GM19452 (cell line): ENCODE measurements around the gene SSR4.

Source experiments
- ATAC-seq: cut with Tn5 transposase; IDR thresholded peaks from one replicate; pipeline ENCODE4 v1.9.1; 2021; ENCODE audit not compliant: unreplicated experiment

Gene SSR4

DNA sequence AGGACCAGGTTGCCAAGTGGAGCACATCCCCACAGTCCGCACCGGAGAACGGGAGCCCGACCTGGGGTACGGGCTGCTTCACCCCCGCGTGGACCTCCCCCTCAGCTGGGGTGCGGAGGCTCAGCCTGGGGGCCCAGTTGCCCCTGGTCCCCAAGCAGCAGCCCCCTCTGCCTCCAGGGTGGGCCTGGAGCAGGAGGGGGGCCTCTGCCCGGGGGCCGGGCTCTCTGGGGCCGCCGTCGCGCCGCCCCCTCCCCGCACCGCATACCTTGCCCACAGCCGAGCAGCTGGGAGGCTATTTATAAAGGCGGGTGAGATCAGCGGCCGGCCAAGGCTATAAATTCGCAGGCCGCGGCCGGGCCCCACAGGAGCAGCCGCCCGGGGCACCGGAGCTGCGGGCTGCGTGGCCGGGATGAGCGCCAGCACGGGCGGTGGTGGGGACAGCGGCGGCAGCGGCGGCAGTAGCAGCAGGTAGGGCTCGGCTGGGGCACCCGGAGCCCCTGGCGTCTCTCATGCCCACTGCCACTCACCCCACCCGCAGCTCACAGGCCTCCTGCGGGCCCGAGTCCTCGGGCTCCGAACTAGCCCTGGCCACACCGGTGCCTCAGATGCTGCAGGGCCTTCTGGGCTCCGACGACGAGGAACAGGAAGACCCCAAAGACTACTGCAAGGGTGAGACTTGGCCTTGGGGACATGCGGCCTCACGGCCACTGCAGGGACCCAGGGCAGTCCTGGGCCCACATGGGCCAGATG lies 13.6 kb upstream of the SSR4 start, which contains the start of gene SRPK3:
TSS of gene SRPK3 (plus strand) at position 364 of the 750 bp plus-strand sequence. CDS start at position 410, 46 bp downstream.
- ATAC-seq = no peak

GRCh38 chrX:153781428-153782047 lies 12.9 kb upstream of the SSR4 start:
- ATAC-seq = no peak

GRCh38 chrX:153782313-153782712 lies 12.2 kb upstream of the SSR4 start:
- no peak for ATAC-seq

GRCh38 chrX:153782871-153783270 lies 11.6 kb upstream of the SSR4 start:
- ATAC-seq = no peak

DNA sequence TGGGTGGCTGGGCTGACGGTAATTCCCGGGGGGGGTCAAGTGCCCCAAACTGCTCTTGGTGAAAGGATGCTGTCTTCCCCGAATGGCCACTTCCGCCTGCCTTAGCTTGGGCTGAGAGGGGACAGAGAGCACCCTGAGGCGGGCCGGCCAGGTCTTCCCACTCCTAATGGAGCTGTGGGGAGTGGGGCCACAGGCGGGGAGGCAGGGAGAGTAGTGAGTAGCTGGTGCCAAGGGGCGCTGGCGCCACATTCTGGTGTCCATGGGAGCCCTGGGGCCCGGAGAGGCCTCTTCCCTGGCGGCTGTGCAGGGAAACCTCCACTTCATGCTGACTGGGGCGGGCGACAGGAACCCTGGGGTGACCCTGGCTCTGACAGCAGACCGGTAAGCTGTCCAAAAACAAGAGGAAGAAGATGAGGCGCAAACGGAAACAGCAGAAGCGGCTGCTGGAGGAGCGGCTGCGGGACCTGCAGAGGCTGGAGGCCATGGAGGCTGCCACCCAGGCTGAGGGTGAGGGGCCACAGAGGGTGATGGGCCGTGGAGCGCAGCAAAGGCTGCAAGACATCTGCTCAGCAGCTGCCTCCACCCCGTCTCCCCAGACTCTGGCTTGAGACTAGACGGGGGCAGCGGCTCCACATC lies 11.0 kb upstream of the SSR4 start:
- ATAC-seq = no peak

GRCh38 chrX:153784325-153784967 lies 10.0 kb upstream of the SSR4 start:
- ATAC-seq = no peak

DNA sequence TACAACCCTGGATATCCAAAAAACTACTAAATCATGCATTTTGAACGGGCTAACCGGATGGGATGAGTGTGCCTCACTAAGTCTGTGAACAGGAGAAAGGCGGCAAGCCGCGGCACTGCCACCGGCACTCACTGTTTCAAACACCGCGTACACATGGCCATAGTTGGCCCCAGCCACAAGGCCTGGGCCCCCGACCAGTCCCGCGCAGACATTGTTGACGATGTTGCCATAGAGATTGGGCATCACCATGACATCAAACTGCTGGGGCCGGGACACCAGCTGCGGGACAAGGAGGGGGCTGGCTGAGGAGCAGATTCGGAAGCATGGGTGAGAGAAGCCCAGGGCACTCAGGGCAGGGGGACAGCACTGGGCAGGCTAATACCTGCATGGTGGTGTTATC lies 7.8 kb upstream of the SSR4 start:
- no peak for ATAC-seq

GRCh38 chrX:153789654-153790053 lies 4.8 kb upstream of the SSR4 start:
- ATAC-seq = no peak

DNA sequence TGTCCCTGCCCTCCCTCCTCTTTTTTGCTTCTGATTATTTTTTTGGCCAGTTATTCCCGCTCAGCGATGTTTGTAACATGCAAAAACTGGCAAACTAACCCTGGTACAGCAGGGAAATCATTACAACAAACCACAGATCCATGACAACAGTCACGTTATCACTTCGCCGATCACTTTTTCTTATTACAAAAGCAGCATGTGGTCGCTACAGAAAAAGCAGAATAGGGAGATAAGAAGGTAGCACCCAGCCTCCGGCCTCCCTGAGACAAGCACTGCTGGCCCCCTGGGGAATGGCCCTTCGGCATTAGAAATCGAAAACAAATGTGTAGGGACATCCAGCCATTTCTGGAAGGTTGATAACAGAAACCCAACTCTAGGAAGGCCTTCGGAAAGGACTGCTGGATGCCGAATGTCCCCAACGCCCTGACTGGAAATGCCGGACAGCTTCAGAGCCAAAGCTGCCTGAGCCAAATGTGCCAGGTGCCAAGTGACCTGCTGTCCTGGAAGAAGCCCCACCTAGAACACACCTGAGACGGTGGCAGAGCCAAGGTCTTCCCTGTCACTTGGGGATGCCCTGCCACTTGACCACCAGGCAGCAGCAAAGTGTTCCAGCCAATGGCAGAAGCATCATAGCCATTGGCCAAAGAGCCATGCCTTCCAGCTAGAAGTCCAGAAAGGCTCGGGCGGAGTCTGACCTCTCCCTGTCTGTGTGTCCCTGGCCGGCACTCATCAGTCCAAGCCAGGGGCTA lies 3.2 kb upstream of the SSR4 start:
- ATAC-seq = no peak

- no peak for ATAC-seq
Measured at GRCh38 chrX:153792368-153792767, 2.1 kb upstream of the SSR4 start.

GRCh38 chrX:153793291-153793690 lies 1.2 kb upstream of the SSR4 start:
- ATAC-seq = no peak

GRCh38 chrX:153794897-153795816 lies 689 bp downstream of the SSR4 start:
- ATAC-seq = no peak

- no peak for ATAC-seq
Measured at GRCh38 chrX:153797415-153798015, 3.0 kb downstream of the SSR4 start.

DNA sequence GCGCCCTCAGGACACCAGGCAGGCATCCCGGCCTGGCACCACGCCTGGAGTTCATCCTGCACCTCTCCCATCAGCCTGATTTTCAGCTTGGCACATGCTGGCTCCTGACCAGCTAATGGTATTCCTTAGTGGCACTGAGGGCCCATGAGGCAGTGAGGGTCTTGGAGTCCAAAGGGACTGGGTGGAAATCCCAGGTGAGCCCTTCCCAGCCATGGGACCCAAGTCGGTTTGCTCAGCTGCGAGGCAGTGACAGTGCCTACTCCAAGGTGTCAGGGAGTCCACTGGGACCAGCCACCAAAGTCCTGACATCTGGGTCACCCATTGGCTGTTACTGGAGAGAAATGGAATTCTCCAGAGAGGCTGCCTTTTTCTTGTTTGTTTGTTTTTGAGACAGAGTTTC lies 4.9 kb downstream of the SSR4 start:
- no peak for ATAC-seq

GRCh38 chrX:153800177-153800722 lies 5.8 kb downstream of the SSR4 start:
- no peak for ATAC-seq

DNA sequence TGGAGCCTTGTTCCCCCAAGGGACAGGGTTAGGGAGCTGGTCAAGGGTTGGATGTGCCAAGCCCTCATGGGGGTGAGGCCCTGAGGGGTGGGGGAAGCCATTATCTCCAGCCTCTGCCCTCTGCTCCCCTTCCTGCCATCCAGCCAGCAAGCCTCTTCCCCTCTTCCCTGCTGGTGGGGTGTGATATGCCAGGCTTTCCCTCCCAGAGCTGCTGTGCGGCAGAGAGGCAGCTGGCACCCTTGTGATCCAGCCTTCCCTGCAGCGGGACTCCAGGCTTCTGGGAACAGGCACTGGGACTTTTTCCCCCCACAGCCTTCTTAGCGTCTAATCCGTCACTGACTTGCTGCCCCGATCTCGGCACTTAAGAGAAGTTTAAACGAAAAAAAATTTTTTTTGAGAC lies 6.3 kb downstream of the SSR4 start:
- no peak for ATAC-seq

DNA sequence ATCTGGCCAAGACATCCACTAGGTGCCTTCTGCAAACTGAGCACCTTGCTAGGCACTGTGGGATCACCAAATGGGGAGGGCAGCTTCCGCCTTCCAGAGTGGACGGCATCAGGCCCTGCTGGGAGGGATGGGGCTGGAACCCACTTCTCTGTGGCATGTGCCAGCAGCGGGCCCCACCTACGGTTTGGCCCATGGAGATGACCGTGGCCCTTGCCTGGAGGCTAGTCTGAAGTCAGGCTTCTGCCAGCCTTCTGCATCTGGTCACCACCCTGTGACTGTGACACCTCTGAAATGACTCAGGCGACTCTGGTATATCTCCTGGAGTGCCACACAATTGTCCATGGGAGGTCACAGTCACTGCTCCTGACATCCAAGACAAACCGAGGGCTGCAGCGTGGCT lies 7.2 kb downstream of the SSR4 start:
- no peak for ATAC-seq

DNA sequence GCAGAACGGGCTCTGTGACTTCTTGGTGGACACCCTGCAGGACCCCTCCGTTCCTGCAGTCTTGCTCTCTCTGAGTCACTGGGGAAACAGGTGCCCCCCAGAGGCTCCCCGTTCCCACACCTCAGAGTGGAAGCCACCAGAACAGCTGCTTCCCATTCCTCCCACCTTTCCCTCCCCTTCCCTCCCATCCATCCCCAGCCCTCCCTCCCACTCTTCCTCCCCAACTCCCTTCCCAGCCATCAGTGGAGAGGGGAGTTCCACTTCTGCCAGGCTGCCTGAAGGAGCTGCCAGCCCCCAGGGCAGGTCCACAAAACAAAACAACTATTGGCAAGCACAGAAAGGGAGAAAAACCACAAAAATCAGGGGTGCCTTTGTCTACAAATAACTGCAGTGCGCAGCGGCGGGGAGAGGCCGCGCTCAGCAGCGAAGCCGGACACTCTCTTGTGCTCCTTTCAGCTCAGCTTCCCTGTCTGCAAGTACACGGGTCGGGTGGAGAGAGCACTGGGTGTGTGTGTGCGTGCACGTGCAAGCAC lies 8.1 kb downstream of the SSR4 start:
- ATAC-seq = no peak
